Measurements from ENCODE around the gene NUAK2.

NUAK2 gene

GRCh38 chr1:205346956-205347574, 25.5 kb upstream of the NUAK2 start:
- TF ChIP-seq CTCF (IDR thresholded peaks at IDR 0.05; ENCODE audit: borderline replicate concordance, insufficient read depth, low read depth, low read length): no peak
- no peak overlapping the region for H3K4me3 ChIP-seq (ENCODE audit: low read depth, low read length)

- H3K4me3 ChIP-seq (ENCODE audit: low read depth, low read length): no peak overlapping the region
- TF ChIP-seq CTCF (IDR thresholded peaks at IDR 0.05; ENCODE audit: borderline replicate concordance, insufficient read depth, low read depth, low read length): no peak
Observed at GRCh38 chr1:205345761-205346160, 24.2 kb upstream of the NUAK2 start.

GRCh38 chr1:205344066-205344928, 22.8 kb upstream of the NUAK2 start:
- H3K4me3 ChIP-seq (ENCODE audit: low read depth, low read length): no peak overlapping the region

GRCh38 chr1:205343431-205344065, 22.0 kb upstream of the NUAK2 start:
- no peak for TF ChIP-seq CTCF (IDR thresholded peaks at IDR 0.05; ENCODE audit: borderline replicate concordance, insufficient read depth, low read depth, low read length)
- no peak overlapping the region for H3K4me3 ChIP-seq (ENCODE audit: low read depth, low read length)

More at GRCh38 chr1:205344066-205344928, 22.8 kb upstream of the NUAK2 start:
- TF ChIP-seq CTCF (IDR thresholded peaks at IDR 0.05; ENCODE audit: borderline replicate concordance, insufficient read depth, low read depth, low read length): no peak

GRCh38 chr1:205342986-205343385, 21.4 kb upstream of the NUAK2 start:
- no peak overlapping the region for H3K4me3 ChIP-seq (ENCODE audit: low read depth, low read length)
- TF ChIP-seq CTCF (IDR thresholded peaks at IDR 0.05; ENCODE audit: borderline replicate concordance, insufficient read depth, low read depth, low read length): no peak

- no peak for TF ChIP-seq CTCF (IDR thresholded peaks at IDR 0.05; ENCODE audit: borderline replicate concordance, insufficient read depth, low read depth, low read length)
- H3K4me3 ChIP-seq (ENCODE audit: low read depth, low read length): no peak overlapping the region
Observed at GRCh38 chr1:205340676-205341075, 19.1 kb upstream of the NUAK2 start.
